Right lobe of liver (tissue), 6 donors: ENCODE results near the gene DPYD. TPM values are rescaled to one million over a fixed set of nuclear protein-coding genes. Genes with fewer than 3 reads are reported as not detected.

Source experiments
- ATAC-seq, 4 donors: fragments of 200-7000 bp; cut with Tn5 transposase; one replicate each; pipeline ENCODE4 v1.9.1; 2020; ENCODE audit warnings: mild to moderate bottlenecking in 4 of 4, moderate library complexity in 4 of 4
- DNase-seq, 3 donors: peaks; one replicate each; pipeline ENCODE4 v3.0.0-alpha.2; 2020
- H3K27ac ChIP-seq, 3 donors: fragments of 200-600 bp; one replicate each; pipeline ENCODE4 v1.8.0; 2022
- H3K27me3 ChIP-seq, 2 donors: fragments of 200-600 bp; one replicate each; pipeline ENCODE4 v1.8.0; 2022
- H3K36me3 ChIP-seq, 4 donors: fragments of 200-600 bp; sonication (generic) in 1 of 4; one replicate each; pipeline versions ENCODE4 v1.5.1 to v1.8.0; 2017 to 2022; ENCODE audit warnings: control low read depth in 1 of 4
- H3K4me1 ChIP-seq, 4 donors: fragments of 200-600 bp; sonication (generic) in 1 of 4; one replicate each; pipeline versions ENCODE4 v1.5.1 to v1.8.0; 2017 to 2022; ENCODE audit warnings: control low read depth in 1 of 4
- H3K4me3 ChIP-seq, 3 donors: fragments of 200-600 bp; one replicate each; pipeline ENCODE4 v1.8.0; 2022
- H3K9me3 ChIP-seq, 4 donors: fragments of 200-600 bp; sonication (generic) in 1 of 4; one replicate each; pipeline versions ENCODE4 v1.5.1 to v1.8.0; 2017 to 2022; ENCODE audit warnings: control low read depth in 1 of 4
- POLR2A ChIP-seq: fragments of 450-650 bp; IDR thresholded peaks from one replicate; pipeline ENCODE4 v1.6.1; 2017; ENCODE audit warnings: antibody characterized with exemption, mild to moderate bottlenecking
- WGBS: methylation state at CpG from one replicate; pipeline ENCODE4 v1.1.6; 2018; ENCODE audit warnings: low coverage, low lambda C conversion rate; ENCODE audit not compliant: insufficient coverage; ENCODE audit errors: missing lambda C conversion rate; 5-methylcytosine and 5-hydroxymethylcytosine counted together
- intact Hi-C, 2 donors: fragments of 100-400 bp; cut with DNase I; formaldehyde crosslinking; loops; one replicate each; pipeline versions ENCODE4 v1.11.2 to v1.14.1; 2022
- total RNA-seq, 6 experiments: library from RNA; depleted of rRNA in 2 of 6; stranded (reverse); fragments of >200 nt in 2 of 6; fragmentation: NEBNext Ultra II Directional in 3 of 6; extraction: Animal tissue kit (Norgen Biotek cat#: 25700) in 3 of 6; gene quantifications; one replicate each; pipeline versions ENCODE4 v1.1.0 to v1.2.4, GENCODE V29; 2016 to 2023
- TF ChIP-seq, protein P1 (sequence below), 4 donors: fragments of 200-600 bp in 3 of 4; fragments of 450-650 bp in 1 of 4; IDR thresholded peaks; one replicate each; pipeline versions ENCODE4 v1.5.1 to v1.8.0; 2016 to 2022; ENCODE audit warnings: antibody characterized with exemption in 4 of 4, mild to moderate bottlenecking in 2 of 4
- donor health status: DM: no; HTN: yes; CAD: no.
- donor health status: DM: no; HTN: no; CAD: no.
- donor health status: DM: no; HTN: no; CAD: no.
- donor health status: DM: no; HTN: yes; CAD: no.
- donor health status: DM: no; HTN: yes; CAD: no.

DPYD gene
- total RNA-seq, 6 experiments from 2014 or later = 25.2 to 74.4 (median 40.0) TPM

GRCh38 chr1:97044159-97044760 lies 876.6 kb downstream of the DPYD start:
- intact Hi-C loops = no loop called here
- Histone ChIP-seq H3K4me3 (no peak overlapping the region), H3K27ac (no peak overlapping the region), H3K9me3 (peaks cover 0 to 2% (median 0%) of the 10 kb centered on the region in 4 donors), H3K4me1 (no peaks in the 10 kb centered on the region), H3K36me3 (no peaks in the 10 kb centered on the region), H3K27me3 (no peaks in the 10 kb centered on the region)
- ATAC-seq = peak in 1 of 4 donors; percentile 22
- WGBS = 71% methylated on average over 2 of the region's 7 CpGs
- TF ChIP-seq, protein P1, sequence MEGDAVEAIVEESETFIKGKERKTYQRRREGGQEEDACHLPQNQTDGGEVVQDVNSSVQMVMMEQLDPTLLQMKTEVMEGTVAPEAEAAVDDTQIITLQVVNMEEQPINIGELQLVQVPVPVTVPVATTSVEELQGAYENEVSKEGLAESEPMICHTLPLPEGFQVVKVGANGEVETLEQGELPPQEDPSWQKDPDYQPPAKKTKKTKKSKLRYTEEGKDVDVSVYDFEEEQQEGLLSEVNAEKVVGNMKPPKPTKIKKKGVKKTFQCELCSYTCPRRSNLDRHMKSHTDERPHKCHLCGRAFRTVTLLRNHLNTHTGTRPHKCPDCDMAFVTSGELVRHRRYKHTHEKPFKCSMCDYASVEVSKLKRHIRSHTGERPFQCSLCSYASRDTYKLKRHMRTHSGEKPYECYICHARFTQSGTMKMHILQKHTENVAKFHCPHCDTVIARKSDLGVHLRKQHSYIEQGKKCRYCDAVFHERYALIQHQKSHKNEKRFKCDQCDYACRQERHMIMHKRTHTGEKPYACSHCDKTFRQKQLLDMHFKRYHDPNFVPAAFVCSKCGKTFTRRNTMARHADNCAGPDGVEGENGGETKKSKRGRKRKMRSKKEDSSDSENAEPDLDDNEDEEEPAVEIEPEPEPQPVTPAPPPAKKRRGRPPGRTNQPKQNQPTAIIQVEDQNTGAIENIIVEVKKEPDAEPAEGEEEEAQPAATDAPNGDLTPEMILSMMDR (IDR thresholded peaks at IDR 0.05) = no peak
- no peak for TF ChIP-seq POLR2A
- DNase-seq = no peak

DNA sequence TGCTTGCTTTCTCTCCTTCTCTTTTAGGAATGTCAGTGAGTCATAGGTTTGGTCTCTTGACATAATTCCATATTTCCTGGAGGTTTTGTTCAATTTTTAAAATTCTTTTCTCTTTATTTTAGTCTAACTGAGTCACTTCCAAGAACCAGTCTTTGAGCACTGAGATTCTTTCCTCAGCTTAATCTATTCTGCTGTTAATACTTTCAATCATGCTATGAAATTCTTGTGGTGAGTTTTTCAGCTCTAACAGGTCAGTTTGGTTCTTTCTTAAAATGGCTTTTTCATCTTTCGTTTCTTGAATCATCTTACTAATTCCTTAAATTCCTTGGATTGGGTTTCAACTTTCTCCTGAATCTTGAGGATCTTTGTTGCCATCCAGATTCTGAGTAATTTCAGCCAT lies 878.3 kb downstream of the DPYD start:
- DNase-seq (no peak), ATAC-seq (no peak)
- Histone ChIP-seq H3K9me3 (peaks cover 0 to 3% (median 0%) of the 10 kb centered on the region in 4 donors), H3K27ac (no peak overlapping the region), H3K4me1 (no peaks in the 10 kb centered on the region), H3K36me3 (no peaks in the 10 kb centered on the region), H3K27me3 (no peaks in the 10 kb centered on the region), H3K4me3 (no peak overlapping the region)
- WGBS = 62% methylated on average over 1 of the region's 1 CpG
- intact Hi-C loops = no loop called here
- TF ChIP-seq POLR2A = no peak
- TF ChIP-seq, protein P1 (IDR thresholded peaks at IDR 0.05) = no peak

- H3K9me3 ChIP-seq = peaks cover 0 to 3% (median 0%) of the 10 kb centered on the region in 4 donors
- no peak for DNase-seq
These were observed 879.8 kb downstream of the DPYD start for GRCh38 chr1:97041026-97041425.

DNA sequence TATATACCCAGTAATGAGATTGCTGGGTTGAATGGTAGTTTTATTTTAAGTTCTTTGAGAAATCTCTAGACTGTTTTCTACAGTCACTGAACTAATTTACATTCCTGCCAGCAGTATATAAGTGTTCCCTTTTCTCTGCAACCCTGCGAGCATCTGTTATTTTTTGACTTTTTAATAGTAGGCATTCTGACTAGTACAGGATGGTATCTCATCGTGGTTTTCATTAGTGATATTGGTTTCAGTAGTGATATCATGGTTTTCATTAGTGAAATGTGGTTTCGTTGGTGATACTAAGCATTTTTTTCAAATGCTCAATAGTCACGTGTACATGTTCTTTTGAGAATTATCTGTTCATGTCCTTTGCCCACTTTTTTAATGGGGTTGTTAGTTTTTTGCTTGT lies 882.4 kb downstream of the DPYD start:
- ATAC-seq (no peak), DNase-seq (no peak)
- TF ChIP-seq, protein P1 (IDR thresholded peaks at IDR 0.05) = no peak
- TF ChIP-seq POLR2A = no peak
- intact Hi-C loops = no loop called here
- H3K27ac ChIP-seq = no peak overlapping the region
- H3K4me1 ChIP-seq = no peaks in the 10 kb centered on the region
- H3K9me3 ChIP-seq = peaks cover 0 to 3% (median 0%) of the 10 kb centered on the region in 4 donors
- H3K4me3 ChIP-seq = no peak overlapping the region
- no peaks in the 10 kb centered on the region for H3K27me3 ChIP-seq
- H3K36me3 ChIP-seq = no peaks in the 10 kb centered on the region
- WGBS = 66% methylated on average over 4 of the region's 4 CpGs

More at GRCh38 chr1:97041026-97041425, 879.8 kb downstream of the DPYD start:
- no peak overlapping the region for H3K4me3 ChIP-seq
- intact Hi-C loops = no loop called here
- H3K27me3 ChIP-seq = no peaks in the 10 kb centered on the region
- WGBS = 47% methylated on average over 2 of the region's 2 CpGs
- H3K4me1 ChIP-seq = no peaks in the 10 kb centered on the region
- no peaks in the 10 kb centered on the region for H3K36me3 ChIP-seq
- no peak overlapping the region for H3K27ac ChIP-seq
- no peak for ATAC-seq
- TF ChIP-seq, protein P1 (IDR thresholded peaks at IDR 0.05) = no peak
- no peak for TF ChIP-seq POLR2A
